ENCODE data around the gene PHLDA3. TPM values are rescaled to one million over a fixed set of nuclear protein-coding genes. Genes with fewer than 3 reads are reported as not detected.
A peak's percentile ranks its signal among the peaks of the same experiment; 100 is the strongest.

Gene PHLDA3
- total and polyA plus RNA-seq, 4 donors = 12.8 to 73.2 (median 38.9) TPM

DNA sequence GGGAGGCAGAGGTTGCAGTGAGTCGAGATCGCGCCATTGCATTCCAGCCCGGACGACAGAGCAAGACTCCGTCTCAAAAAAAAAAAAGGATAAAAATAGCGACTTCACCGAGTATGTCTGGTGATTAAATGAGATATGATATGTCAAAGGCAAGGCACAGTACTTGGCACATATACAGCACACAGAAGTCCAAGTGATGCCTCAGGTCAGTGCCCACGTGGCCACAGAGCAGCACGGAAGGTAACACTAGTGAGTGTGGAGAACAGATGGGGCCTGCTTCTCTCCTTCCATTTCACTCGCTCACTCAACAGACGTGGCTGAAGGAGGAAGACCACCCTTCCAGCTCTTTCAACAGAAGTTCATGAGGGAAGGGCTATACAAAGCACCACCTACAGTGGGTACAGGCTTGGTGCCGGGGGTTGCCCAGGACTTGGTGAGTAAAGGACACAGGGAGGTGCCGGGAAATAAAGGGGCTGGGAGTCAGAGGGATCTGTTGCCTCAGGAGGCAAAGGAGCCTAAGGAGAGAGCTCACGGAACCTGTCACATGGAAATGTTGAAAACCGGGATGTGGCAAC lies 29.0 kb upstream of the PHLDA3 start:
- no peak overlapping the region for H3K4me3 ChIP-seq
- 89 to 90% methylated on average over 16 of the region's 16 CpGs for WGBS, 2 donors

GRCh38 chr1:201496296-201496690 lies 27.3 kb upstream of the PHLDA3 start:
- no peak for ATAC-seq (ENCODE audit: insufficient read depth, low FRiP score)
- Histone ChIP-seq H3K4me1 (ENCODE audit: control insufficient read depth in 5 of 5, insufficient read depth in 5 of 5, low read length in 5 of 5) (peaks cover 23 to 83% (median 52%) of the 10 kb centered on the region in 5 donors), H3K36me3 (ENCODE audit: control insufficient read depth in 4 of 4, insufficient read depth in 4 of 4, low read length in 4 of 4) (peaks cover 0 to 31% (median 20%) of the 10 kb centered on the region in 4 donors), H3K27ac (ENCODE audit: low read depth in 1 of 2, low read length in 1 of 2) (peak overlapping the region in 1 of 2 donors; percentile 89), H3K4me3 (no peak overlapping the region), H3K9ac (ENCODE audit: insufficient read depth in 1 of 2, low read length in 2 of 2) (peak overlapping the region in 1 of 2 donors; percentile 40), H3K27me3 (ENCODE audit: control insufficient read depth in 3 of 3, insufficient read depth in 3 of 3, low read length in 2 of 3) (no peaks in the 10 kb centered on the region), H3K9me3 (ENCODE audit: control insufficient read depth in 4 of 4, insufficient read depth in 3 of 4, low read length in 3 of 4) (peaks cover 0 to 1% (median 0%) of the 10 kb centered on the region in 4 donors)
- DNase-seq = no peak
- WGBS, 2 donors = 56 to 71% methylated on average over 8 of the region's 8 CpGs
- TF ChIP-seq, protein P1, sequence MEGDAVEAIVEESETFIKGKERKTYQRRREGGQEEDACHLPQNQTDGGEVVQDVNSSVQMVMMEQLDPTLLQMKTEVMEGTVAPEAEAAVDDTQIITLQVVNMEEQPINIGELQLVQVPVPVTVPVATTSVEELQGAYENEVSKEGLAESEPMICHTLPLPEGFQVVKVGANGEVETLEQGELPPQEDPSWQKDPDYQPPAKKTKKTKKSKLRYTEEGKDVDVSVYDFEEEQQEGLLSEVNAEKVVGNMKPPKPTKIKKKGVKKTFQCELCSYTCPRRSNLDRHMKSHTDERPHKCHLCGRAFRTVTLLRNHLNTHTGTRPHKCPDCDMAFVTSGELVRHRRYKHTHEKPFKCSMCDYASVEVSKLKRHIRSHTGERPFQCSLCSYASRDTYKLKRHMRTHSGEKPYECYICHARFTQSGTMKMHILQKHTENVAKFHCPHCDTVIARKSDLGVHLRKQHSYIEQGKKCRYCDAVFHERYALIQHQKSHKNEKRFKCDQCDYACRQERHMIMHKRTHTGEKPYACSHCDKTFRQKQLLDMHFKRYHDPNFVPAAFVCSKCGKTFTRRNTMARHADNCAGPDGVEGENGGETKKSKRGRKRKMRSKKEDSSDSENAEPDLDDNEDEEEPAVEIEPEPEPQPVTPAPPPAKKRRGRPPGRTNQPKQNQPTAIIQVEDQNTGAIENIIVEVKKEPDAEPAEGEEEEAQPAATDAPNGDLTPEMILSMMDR (IDR thresholded peaks at IDR 0.05; ENCODE audit: control extremely low read depth, extremely low read depth) = no peak

More for the DNA sequence above, 29.0 kb upstream of the PHLDA3 start:
- DNase-seq (no peak), ATAC-seq (ENCODE audit: insufficient read depth, low FRiP score) (no peak)
- peaks cover 0 to 28% (median 16%) of the 10 kb centered on the region in 4 donors for H3K36me3 ChIP-seq (ENCODE audit: control insufficient read depth in 4 of 4, insufficient read depth in 4 of 4, low read length in 4 of 4)
- TF ChIP-seq, protein P1 (IDR thresholded peaks at IDR 0.05; ENCODE audit: control extremely low read depth, extremely low read depth) = no peak
- H3K27ac ChIP-seq (ENCODE audit: low read depth in 1 of 2, low read length in 1 of 2) = peak overlapping the region in 1 of 2 donors; percentile 62
- peaks cover 23 to 79% (median 48%) of the 10 kb centered on the region in 5 donors for H3K4me1 ChIP-seq (ENCODE audit: control insufficient read depth in 5 of 5, insufficient read depth in 5 of 5, low read length in 5 of 5)
- no peaks in the 10 kb centered on the region for H3K27me3 ChIP-seq (ENCODE audit: control insufficient read depth in 3 of 3, insufficient read depth in 3 of 3, low read length in 2 of 3)
- no peak overlapping the region for H3K9ac ChIP-seq (ENCODE audit: insufficient read depth in 1 of 2, low read length in 2 of 2)
- H3K9me3 ChIP-seq (ENCODE audit: control insufficient read depth in 4 of 4, insufficient read depth in 3 of 4, low read length in 3 of 4) = peaks cover 0 to 1% (median 0%) of the 10 kb centered on the region in 4 donors

DNA sequence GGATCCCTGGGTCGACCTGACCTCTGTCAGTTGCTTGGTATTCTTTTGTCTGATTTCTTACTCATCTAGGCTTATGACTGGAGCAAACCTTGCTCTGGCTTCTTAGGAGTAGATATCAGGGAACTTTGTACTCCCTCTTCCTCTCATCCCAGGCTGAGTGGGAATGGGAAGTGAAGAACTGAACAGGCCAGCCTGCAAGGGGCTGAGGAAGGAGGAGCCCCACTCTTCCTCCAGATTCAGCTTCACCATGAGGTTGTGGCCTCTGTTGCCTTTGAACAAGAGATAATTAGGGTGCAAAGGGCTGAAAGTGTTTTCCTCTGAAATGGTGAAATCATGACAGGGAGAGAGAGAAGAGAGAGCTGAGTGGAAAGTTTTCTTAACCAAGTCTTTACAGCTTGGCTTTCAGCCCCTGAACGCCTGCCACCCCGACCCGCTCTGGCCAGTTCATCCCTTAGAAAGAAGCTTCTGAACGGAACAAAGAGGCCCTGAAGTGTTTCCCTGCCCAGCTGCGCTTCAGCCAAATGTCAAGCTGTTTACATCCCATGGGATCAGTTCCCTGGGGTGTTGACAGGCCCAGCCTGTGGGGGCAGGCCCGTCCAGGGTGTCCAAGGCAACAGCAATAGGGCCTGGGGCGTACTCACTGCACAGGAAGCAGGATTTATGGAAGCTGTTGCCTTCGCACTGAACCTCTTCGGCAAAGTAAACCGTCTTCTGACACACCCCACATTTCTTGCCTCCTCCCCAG lies 26.7 kb upstream of the PHLDA3 start:
- Histone ChIP-seq H3K9me3 (ENCODE audit: control insufficient read depth in 4 of 4, insufficient read depth in 3 of 4, low read length in 3 of 4) (peaks cover 0 to 1% (median 0%) of the 10 kb centered on the region in 4 donors), H3K4me3 (no peak overlapping the region), H3K4me1 (ENCODE audit: control insufficient read depth in 5 of 5, insufficient read depth in 5 of 5, low read length in 5 of 5) (peaks cover 25 to 82% (median 48%) of the 10 kb centered on the region in 5 donors), H3K9ac (ENCODE audit: insufficient read depth in 1 of 2, low read length in 2 of 2) (peak overlapping the region in 1 of 2 donors; percentile 61), H3K36me3 (ENCODE audit: control insufficient read depth in 4 of 4, insufficient read depth in 4 of 4, low read length in 4 of 4) (peaks cover 0 to 31% (median 22%) of the 10 kb centered on the region in 4 donors), H3K27ac (ENCODE audit: low read depth in 1 of 2, low read length in 1 of 2) (peak overlapping the region; percentile 65 to 89), H3K27me3 (ENCODE audit: control insufficient read depth in 3 of 3, insufficient read depth in 3 of 3, low read length in 2 of 3) (no peaks in the 10 kb centered on the region)
- ATAC-seq (ENCODE audit: insufficient read depth, low FRiP score) = peak; percentile 36
- WGBS, 2 donors = 34 to 67% methylated on average over 11 of the region's 11 CpGs
- DNase-seq = peak; percentile 96 to 99 (median 99)
- TF ChIP-seq, protein P1 (IDR thresholded peaks at IDR 0.05; ENCODE audit: control extremely low read depth, extremely low read depth) = no peak
